Endothelial cell of umbilical vein (primary cell): Measurements from ENCODE around the gene DAB2IP. TPM values are rescaled to one million over a fixed set of nuclear protein-coding genes. Genes with fewer than 3 reads are reported as not detected.

Source experiments
- BruUV-seq: library from RNA; stranded (reverse); fragments of 400-500 nt; replicated peaks from 2 replicates; lab custom pipeline; 2021; lab: Mats Ljungman, UMichigan
- CTCF ChIA-PET: fragments of 300-600, 350-600 bp; sonication (Branson Sonifier 250); formaldehyde crosslinking; loops from one replicate; lab custom pipeline; 2021; ENCODE audit warnings: antibody characterized with exemption, inconsistent platforms; lab: Charles Lee
- POLR2A ChIA-PET: fragments of 300-600, 350-600 bp; sonication (Branson Sonifier 250); formaldehyde crosslinking; loops from one replicate; lab custom pipeline; 2021; ENCODE audit warnings: antibody characterized with exemption, inconsistent platforms; lab: Charles Lee
- DNase-seq: peaks from one replicate; pipeline ENCODE4 v3.0.0-alpha.2; 2011; ENCODE audit warnings: low read depth, low spot score
- FAIRE-seq: peaks from 2 replicates; lab custom pipeline; 2011; peaks lifted over from hg19 to GRCh38; lab: Jason Lieb, UNC
- H2AFZ ChIP-seq: 2 replicates; pipeline ENCODE4 v1.6.0; 2012; ENCODE audit warnings: low read depth, low read length, control low read depth, inconsistent platforms
- H3K27ac ChIP-seq: 2 replicates; pipeline ENCODE4 v1.5.1; 2011; ENCODE audit warnings: low read depth, mild to moderate bottlenecking, control low read depth, low read length, moderate library complexity; ENCODE audit not compliant: insufficient read depth
- H3K27me3 ChIP-seq, 2 experiments: 2 replicates each; pipeline versions ENCODE4 v1.6.0 to v1.6.1; 2011; ENCODE audit warnings: low read length in 2 of 2, mixed read lengths in 1 of 2; ENCODE audit not compliant: control insufficient read depth in 2 of 2, insufficient read depth in 2 of 2
- H3K36me3 ChIP-seq, 2 experiments: 2 replicates in 1 of 2; 3 replicates in 1 of 2; pipeline ENCODE4 v1.5.1; 2011; ENCODE audit warnings: low read length in 2 of 2, mild to moderate bottlenecking in 1 of 2, moderate library complexity in 1 of 2; ENCODE audit not compliant: control insufficient read depth in 2 of 2, insufficient read depth in 2 of 2; ENCODE audit errors: extremely low read depth in 1 of 2
- H3K4me1 ChIP-seq: 3 replicates; pipeline ENCODE4 v1.5.1; 2011; ENCODE audit warnings: mild to moderate bottlenecking, low read length; ENCODE audit not compliant: control insufficient read depth, insufficient read depth; ENCODE audit errors: extremely low read depth
- H3K4me2 ChIP-seq: 2 replicates; pipeline ENCODE4 v1.6.1; 2011; ENCODE audit warnings: low read length, control low read depth, mixed read lengths; ENCODE audit not compliant: insufficient read depth
- H3K4me3 ChIP-seq, 3 experiments: fragments of 200-600 bp in 1 of 3; sonication (generic), shearing (Covaris generic) in 1 of 3; replicated peaks in 1 of 3; 2 replicates each; pipeline ENCODE4 v1.5.1; 2011 to 2016; ENCODE audit warnings: control low read depth in 3 of 3, low read length in 3 of 3, mild to moderate bottlenecking in 2 of 3, inconsistent platforms in 1 of 3, low read depth in 1 of 3, moderate library complexity in 1 of 3; ENCODE audit not compliant: insufficient read depth in 1 of 3
- H3K79me2 ChIP-seq: 2 replicates; pipeline ENCODE4 v1.6.0; 2012; ENCODE audit warnings: low read length, inconsistent platforms; ENCODE audit not compliant: control insufficient read depth, insufficient read depth
- H3K9ac ChIP-seq: replicated peaks from 2 replicates; pipeline ENCODE3; 2011; ENCODE audit warnings: low read length, control low read depth; ENCODE audit not compliant: insufficient read depth; ENCODE audit errors: extremely low read depth
- H3K9me1 ChIP-seq: replicated peaks from 3 replicates; pipeline ENCODE4 v1.6.0; 2011; ENCODE audit warnings: mild to moderate bottlenecking, low read length; ENCODE audit not compliant: control insufficient read depth, insufficient read depth; ENCODE audit errors: extremely low read depth
- H3K9me3 ChIP-seq: replicated peaks from 2 replicates; pipeline ENCODE4 v1.5.1; 2012; ENCODE audit warnings: low read length, inconsistent platforms; ENCODE audit not compliant: control insufficient read depth, insufficient read depth
- H4K20me1 ChIP-seq: replicated peaks from 2 replicates; pipeline ENCODE3; 2011; ENCODE audit warnings: mild to moderate bottlenecking, low read length; ENCODE audit not compliant: control insufficient read depth, insufficient read depth; ENCODE audit errors: extremely low read depth
- CTCF ChIP-seq, 2 donors: IDR thresholded peaks; 1 replicate in 1 of 2; 2 replicates in 1 of 2; pipeline ENCODE4 v1.5.1; 2011; ENCODE audit warnings: low read length in 2 of 2, mild to moderate bottlenecking in 2 of 2, moderate library complexity in 2 of 2, control low read depth in 1 of 2, inconsistent platforms in 1 of 2, low read depth in 1 of 2; ENCODE audit not compliant: insufficient read depth in 1 of 2; ENCODE audit errors: extremely low read depth in 1 of 2
- EZH2 ChIP-seq: IDR thresholded peaks from 2 replicates; pipeline ENCODE4 v1.6.1; 2012; ENCODE audit warnings: borderline replicate concordance, low read depth, mild to moderate bottlenecking, moderate library complexity, low read length, inconsistent platforms; ENCODE audit not compliant: severe bottlenecking
- FOS ChIP-seq: IDR thresholded peaks from 2 replicates; pipeline ENCODE4 v1.6.1; 2011; ENCODE audit warnings: mild to moderate bottlenecking, low read length, moderate library complexity, borderline replicate concordance; ENCODE audit not compliant: insufficient read depth
- GATA2 ChIP-seq: IDR thresholded peaks from 2 replicates; pipeline ENCODE4 v1.7.0; 2011; ENCODE audit warnings: low read depth, mild to moderate bottlenecking, moderate library complexity, mixed read lengths, low read length; ENCODE audit not compliant: insufficient read length, insufficient read depth
- JUN ChIP-seq: IDR thresholded peaks from 2 replicates; pipeline ENCODE4 v1.6.1; 2011; ENCODE audit warnings: borderline replicate concordance, low read depth; ENCODE audit not compliant: insufficient read length, insufficient read depth
- MYC ChIP-seq: IDR thresholded peaks from one replicate; pipeline ENCODE4 v1.6.1; 2011; ENCODE audit warnings: mild to moderate bottlenecking, low read depth, low read length
- POLR2A ChIP-seq: IDR thresholded peaks from 2 replicates; pipeline ENCODE4 v1.6.1; 2012; ENCODE audit warnings: low read depth, mild to moderate bottlenecking, control low read depth, low read length
- POLR2AphosphoS5 ChIP-seq: IDR thresholded peaks from 2 replicates; pipeline ENCODE4 v1.6.1; 2012; ENCODE audit warnings: low read depth, mild to moderate bottlenecking, control low read depth, low read length, moderate library complexity; ENCODE audit not compliant: insufficient read depth
- dilution Hi-C: fragments of 300-500 bp; cut with MboI; formaldehyde crosslinking; loops from one replicate; pipeline ENCODE4 v1.15.0; 2019; ENCODE audit warnings: low sequenced_read_pairs; ENCODE audit not compliant: extremely low pct_ligation_motif_present
- intact Hi-C: fragments of 100-400 bp; cut with micrococcal nuclease; formaldehyde crosslinking; loops from one replicate; pipeline ENCODE4 v1.10.0; 2022
- polyA plus RNA-seq, 4 experiments: library from polyadenylated mRNA; depleted of rRNA in 3 of 4; stranded (reverse) in 3 of 4; unstranded in 1 of 4; fragments of >200 nt; gene quantifications; 2 replicates each; pipeline versions ENCODE4 v1.2.1 to v1.2.3, GENCODE V29; 2011 to 2012; ENCODE audit warnings: missing spikeins in 1 of 4
- total RNA-seq: library from RNA; stranded (reverse); gene quantifications from 2 replicates; pipeline ENCODE4 v1.2.3, GENCODE V29; 2021
- TF ChIP-seq, protein P1 (sequence below): IDR thresholded peaks from 2 replicates; pipeline ENCODE4 v1.6.1; 2011; ENCODE audit not compliant: insufficient read depth, insufficient read length

Gene DAB2IP
- total and polyA plus RNA-seq, 2 donors (not counting 3 experiments of a cell fraction or from before 2014, with no cell fraction given): 29.2 to 53.6 TPM

- dilution Hi-C loops (no loop called here), intact Hi-C loops (no loop called here)
- FAIRE-seq (no peak), DNase-seq (no peak)
- Histone ChIP-seq H3K4me3 (no peak overlapping the region), H2AFZ (no peak overlapping the region), H3K9ac (no peak overlapping the region), H3K9me1 (no peaks in the 10 kb centered on the region), H3K4me1 (no peaks in the 10 kb centered on the region), H3K79me2 (no peaks in the 10 kb centered on the region), H3K9me3 (no peaks in the 10 kb centered on the region), H3K4me2 (no peak overlapping the region), H4K20me1 (no peaks in the 10 kb centered on the region), H3K27ac (no peak overlapping the region), H3K27me3 (no peaks in the 10 kb centered on the region), H3K36me3 (peaks cover 0 to 9% of the 10 kb centered on the region in 2 experiments)
- CTCF ChIA-PET: interaction anchor here (1.1 to 3.7 kb wide), 2 partner anchors 8 to 125 kb away, joined by 5 to 19 read pairs; no protein-coding TSS in a partner anchor
- no peak for TF ChIP-seq POLR2A
- no peak for TF ChIP-seq CTCF (IDR thresholded peaks at IDR 0.05; ENCODE audit: extremely low read depth in 1 of 2, insufficient read depth in 1 of 2, low read depth in 1 of 2, low read length in 2 of 2)
- TF ChIP-seq, protein P1, sequence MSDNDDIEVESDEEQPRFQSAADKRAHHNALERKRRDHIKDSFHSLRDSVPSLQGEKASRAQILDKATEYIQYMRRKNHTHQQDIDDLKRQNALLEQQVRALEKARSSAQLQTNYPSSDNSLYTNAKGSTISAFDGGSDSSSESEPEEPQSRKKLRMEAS: no peak
- TF ChIP-seq JUN: no peak
- no peak for TF ChIP-seq EZH2
- no peak for TF ChIP-seq MYC
- no peak for TF ChIP-seq FOS
- no peak for TF ChIP-seq GATA2
- TF ChIP-seq POLR2AphosphoS5: no peak
- POLR2A ChIA-PET: no interaction called here
- BruUV-seq: no TSS peak
Observed at GRCh38 chr9:121675381-121675780, 23.9 kb downstream of the DAB2IP start.
